GM10847 (cell line): Measurements from ENCODE around the gene BLTP1.

Source experiments
- POLR2A ChIP-seq: IDR thresholded peaks from 2 replicates; pipeline ENCODE4 v1.6.1; 2011; ENCODE audit not compliant: insufficient read length; ENCODE audit errors: extremely low read depth

BLTP1 gene

GRCh38 chr4:122163301-122163700 lies 11.2 kb downstream of the BLTP1 start:
- TF ChIP-seq POLR2A, result no peak

- TF ChIP-seq POLR2A, result no peak
Observed at GRCh38 chr4:122163767-122164166, 11.6 kb downstream of the BLTP1 start.

GRCh38 chr4:122167369-122167768 lies 15.2 kb downstream of the BLTP1 start:
- no peak for TF ChIP-seq POLR2A

- TF ChIP-seq POLR2A, result no peak
Observed at GRCh38 chr4:122170775-122171174, 18.6 kb downstream of the BLTP1 start.

GRCh38 chr4:122171323-122171722 lies 19.2 kb downstream of the BLTP1 start:
- TF ChIP-seq POLR2A, result no peak

- no peak for TF ChIP-seq POLR2A
Observed at GRCh38 chr4:122172266-122172665, 20.1 kb downstream of the BLTP1 start.

GRCh38 chr4:122178961-122179360 lies 26.8 kb downstream of the BLTP1 start:
- TF ChIP-seq POLR2A, result no peak

- TF ChIP-seq POLR2A, result no peak
Observed at GRCh38 chr4:122195718-122196117, 43.6 kb downstream of the BLTP1 start.
